MCF 10A (cell line): Measurements from ENCODE around the gene MEGF10. TPM values are rescaled to one million over a fixed set of nuclear protein-coding genes. Genes with fewer than 3 reads are reported as not detected.

Experiments used
- BruUV-seq: library from RNA; stranded (reverse); fragments of 400-500 nt; replicated peaks from 2 replicates; lab custom pipeline; 2021; lab: Mats Ljungman, UMichigan
- CTCF ChIA-PET: fragments of 300-600 bp; sonication (Branson Sonifier 250); formaldehyde crosslinking; extraction: SDS; loops from one replicate; lab custom pipeline; 2021; ENCODE audit warnings: antibody characterized with exemption, inconsistent platforms; lab: Yijun Ruan, JAX
- POLR2A ChIA-PET: fragments of 300-600, 350-650 bp; sonication (Branson Sonifier 250); formaldehyde crosslinking; extraction: SDS; loops from one replicate; lab custom pipeline; 2020; ENCODE audit warnings: antibody characterized with exemption, inconsistent platforms; lab: Yijun Ruan, JAX
- DNase-seq: peaks from one replicate; pipeline ENCODE4 v3.0.0-alpha.2; 2018; ENCODE audit not compliant: unreplicated experiment
- H3K27ac Mint-ChIP-seq: one replicate; pipeline ENCODE4 v1.8.0; 2022; ENCODE audit warnings: mild to moderate bottlenecking, low read depth, mixed read lengths; ENCODE audit not compliant: unreplicated experiment
- H3K27me3 Mint-ChIP-seq: one replicate; pipeline ENCODE4 v1.8.0; 2022; ENCODE audit warnings: mixed read lengths; ENCODE audit not compliant: insufficient read depth, unreplicated experiment
- H3K36me3 Mint-ChIP-seq: one replicate; pipeline ENCODE4 v1.8.0; 2022; ENCODE audit warnings: mild to moderate bottlenecking, moderate library complexity, mixed read lengths; ENCODE audit not compliant: insufficient read depth, unreplicated experiment
- H3K4me1 Mint-ChIP-seq: one replicate; pipeline ENCODE4 v1.8.0; 2022; ENCODE audit warnings: mixed read lengths; ENCODE audit not compliant: insufficient read depth, unreplicated experiment
- H3K4me3 Mint-ChIP-seq: one replicate; pipeline ENCODE4 v1.8.0; 2022; ENCODE audit warnings: mild to moderate bottlenecking, moderate library complexity, mixed read lengths; ENCODE audit not compliant: unreplicated experiment
- H3K9me3 Mint-ChIP-seq: one replicate; pipeline ENCODE4 v1.8.0; 2022; ENCODE audit warnings: mixed read lengths; ENCODE audit not compliant: unreplicated experiment
- intact Hi-C: fragments of 100-400 bp; cut with micrococcal nuclease; formaldehyde crosslinking; loops from 2 replicates; pipeline ENCODE4 v1.14.1; 2022
- total RNA-seq: library from RNA; stranded (reverse); gene quantifications from 2 replicates; pipeline ENCODE4 v1.2.3, GENCODE V29; 2022
- TF ChIP-seq, protein P1 (sequence below): fragments of 200-600 bp; IDR thresholded peaks from one replicate; pipeline ENCODE4 v1.8.0; 2022; ENCODE audit warnings: antibody characterized with exemption, mild to moderate bottlenecking; ENCODE audit not compliant: unreplicated experiment

The MEGF10 gene
- total RNA-seq, 1 experiment from 2014 or later = not detected

DNA sequence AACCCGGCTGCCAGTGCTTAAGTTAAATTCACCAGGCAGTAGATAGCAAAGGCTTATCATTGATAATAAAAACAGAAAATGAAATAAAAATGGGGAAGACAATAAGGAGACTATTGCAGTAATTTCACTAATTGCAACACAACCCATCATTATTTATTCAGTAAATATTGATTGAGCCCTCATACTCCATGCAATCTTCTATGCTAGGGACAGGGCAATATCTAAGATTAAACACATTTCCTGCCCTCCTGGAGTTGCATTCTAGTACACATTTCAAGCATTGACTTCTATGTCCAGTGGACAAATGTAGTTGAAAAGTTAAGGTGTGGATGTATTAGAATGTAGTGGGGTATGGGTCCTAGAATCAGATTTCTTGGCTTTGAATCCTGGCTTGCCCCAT lies 12.8 kb downstream of the MEGF10 start:
- no peak overlapping the region for H3K27ac Mint-ChIP-seq
- DNase-seq = no peak
- no TSS peak for BruUV-seq
- intact Hi-C loops = no loop called here
- POLR2A ChIA-PET = no interaction called here
- peaks cover 7% of the 10 kb centered on the region for H3K9me3 Mint-ChIP-seq
- H3K27me3 Mint-ChIP-seq = no peaks in the 10 kb centered on the region
- TF ChIP-seq, protein P1, sequence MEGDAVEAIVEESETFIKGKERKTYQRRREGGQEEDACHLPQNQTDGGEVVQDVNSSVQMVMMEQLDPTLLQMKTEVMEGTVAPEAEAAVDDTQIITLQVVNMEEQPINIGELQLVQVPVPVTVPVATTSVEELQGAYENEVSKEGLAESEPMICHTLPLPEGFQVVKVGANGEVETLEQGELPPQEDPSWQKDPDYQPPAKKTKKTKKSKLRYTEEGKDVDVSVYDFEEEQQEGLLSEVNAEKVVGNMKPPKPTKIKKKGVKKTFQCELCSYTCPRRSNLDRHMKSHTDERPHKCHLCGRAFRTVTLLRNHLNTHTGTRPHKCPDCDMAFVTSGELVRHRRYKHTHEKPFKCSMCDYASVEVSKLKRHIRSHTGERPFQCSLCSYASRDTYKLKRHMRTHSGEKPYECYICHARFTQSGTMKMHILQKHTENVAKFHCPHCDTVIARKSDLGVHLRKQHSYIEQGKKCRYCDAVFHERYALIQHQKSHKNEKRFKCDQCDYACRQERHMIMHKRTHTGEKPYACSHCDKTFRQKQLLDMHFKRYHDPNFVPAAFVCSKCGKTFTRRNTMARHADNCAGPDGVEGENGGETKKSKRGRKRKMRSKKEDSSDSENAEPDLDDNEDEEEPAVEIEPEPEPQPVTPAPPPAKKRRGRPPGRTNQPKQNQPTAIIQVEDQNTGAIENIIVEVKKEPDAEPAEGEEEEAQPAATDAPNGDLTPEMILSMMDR = no peak
- no peaks in the 10 kb centered on the region for H3K36me3 Mint-ChIP-seq
- H3K4me3 Mint-ChIP-seq = no peak overlapping the region
- peaks cover 4% of the 10 kb centered on the region for H3K4me1 Mint-ChIP-seq
- CTCF ChIA-PET = interaction anchor here (0.6 to 3.7 kb wide), 4 partner anchors 10 to 495 kb away, joined by 3 to 15 read pairs (median 3); no protein-coding TSS in a partner anchor

DNA sequence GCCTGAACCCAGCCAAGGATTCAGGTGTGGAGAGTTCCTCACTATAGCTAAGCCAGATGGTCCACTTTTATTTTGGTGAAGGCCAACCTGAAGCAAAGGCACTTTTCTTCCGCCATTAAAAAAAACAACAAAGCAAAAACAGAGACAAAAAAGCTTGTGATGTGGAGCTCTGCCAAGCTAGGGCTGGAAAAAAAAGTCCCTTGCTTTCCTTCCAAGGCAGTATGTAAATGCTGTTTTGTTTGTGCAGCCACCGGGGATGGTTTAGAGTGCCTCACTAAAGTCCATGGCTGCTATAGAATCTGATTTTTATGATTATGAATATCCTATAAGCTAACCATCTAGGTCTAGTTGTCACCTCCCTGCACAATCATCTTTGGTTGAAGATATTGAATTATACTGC lies 14.9 kb downstream of the MEGF10 start:
- H3K36me3 Mint-ChIP-seq = no peaks in the 10 kb centered on the region
- H3K9me3 Mint-ChIP-seq = peaks cover 7% of the 10 kb centered on the region
- intact Hi-C loops = no loop called here
- no peak for DNase-seq
- no peak overlapping the region for H3K27ac Mint-ChIP-seq
- H3K27me3 Mint-ChIP-seq = no peaks in the 10 kb centered on the region
- peaks cover 4% of the 10 kb centered on the region for H3K4me1 Mint-ChIP-seq
- TF ChIP-seq, protein P1 = no peak
- BruUV-seq = no TSS peak
- POLR2A ChIA-PET = no interaction called here
- CTCF ChIA-PET = interaction anchor here (0.5 to 3.7 kb wide), 5 partner anchors 8 to 469 kb away, joined by 3 to 15 read pairs (median 5); no protein-coding TSS in a partner anchor
- H3K4me3 Mint-ChIP-seq = no peak overlapping the region

DNA sequence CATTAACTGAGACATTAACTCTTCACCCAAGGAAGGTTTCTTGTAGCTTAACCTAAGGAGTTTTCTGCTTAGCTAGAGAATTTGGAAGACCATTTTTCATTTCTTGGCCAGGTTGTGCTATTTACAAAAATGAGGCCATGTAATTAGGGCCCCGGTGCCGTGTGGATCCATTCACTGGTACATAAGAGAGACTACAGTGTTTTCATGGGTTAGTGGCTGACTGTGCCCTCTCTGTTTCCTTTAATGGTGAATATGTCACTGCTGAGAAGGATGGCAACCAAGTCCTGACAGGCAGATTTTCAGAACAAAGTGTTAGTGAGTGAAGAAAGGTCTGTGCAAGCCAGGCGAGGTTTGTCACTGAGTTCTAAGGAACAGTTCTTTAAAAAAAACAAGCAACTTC lies 15.4 kb downstream of the MEGF10 start:
- BruUV-seq = no TSS peak
- POLR2A ChIA-PET = no interaction called here
- H3K36me3 Mint-ChIP-seq = no peaks in the 10 kb centered on the region
- intact Hi-C loops = no loop called here
- H3K27ac Mint-ChIP-seq = no peak overlapping the region
- peaks cover 7% of the 10 kb centered on the region for H3K9me3 Mint-ChIP-seq
- CTCF ChIA-PET = interaction anchor here (0.5 to 3.7 kb wide), 5 partner anchors 8 to 470 kb away, joined by 3 to 15 read pairs (median 4); no protein-coding TSS in a partner anchor
- peaks cover 4% of the 10 kb centered on the region for H3K4me1 Mint-ChIP-seq
- TF ChIP-seq, protein P1 = no peak
- DNase-seq = no peak
- no peaks in the 10 kb centered on the region for H3K27me3 Mint-ChIP-seq
- no peak overlapping the region for H3K4me3 Mint-ChIP-seq

DNA sequence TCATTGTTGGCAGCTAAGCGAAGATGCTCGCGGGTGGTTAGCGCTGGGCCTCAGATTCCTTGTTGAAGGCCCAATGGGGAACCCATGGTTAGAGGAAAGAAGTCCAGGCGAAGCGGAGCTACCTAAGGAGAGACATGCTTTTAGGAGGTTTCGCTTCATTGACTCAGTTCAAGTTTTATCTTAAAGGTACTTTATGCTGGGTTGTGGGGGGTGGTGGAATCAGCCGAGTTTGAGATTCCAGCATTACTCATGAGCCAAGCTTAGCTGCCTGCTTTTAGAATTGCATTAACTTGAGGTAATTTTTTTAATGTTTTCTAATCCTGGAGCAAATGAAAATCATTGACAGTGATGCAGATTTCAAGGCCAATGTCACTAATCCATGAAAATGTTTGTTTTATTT lies 16.1 kb downstream of the MEGF10 start:
- Mint-ChIP-seq H3K36me3 (no peaks in the 10 kb centered on the region), H3K4me3 (no peak overlapping the region), H3K27me3 (no peaks in the 10 kb centered on the region), H3K27ac (no peak overlapping the region), H3K9me3 (peaks cover 7% of the 10 kb centered on the region), H3K4me1 (peaks cover 4% of the 10 kb centered on the region)
- DNase-seq = no peak
- intact Hi-C loops = no loop called here
- TF ChIP-seq, protein P1 = no peak
- ChIA-PET POLR2A (no interaction called here), CTCF (interaction anchor here (0.9 kb wide), 1 partner anchor 461 kb away, joined by 4 read pairs; no protein-coding TSS in a partner anchor)
- no TSS peak for BruUV-seq
